ENCODE measurements around the gene ROBO2. TPM values are rescaled to one million over a fixed set of nuclear protein-coding genes. Genes with fewer than 3 reads are reported as not detected.

ROBO2 gene
- total RNA-seq, 1 donor from 2014 or later, result 2.9 TPM

GRCh38 chr3:77427528-77427927 is 387.6 kb downstream of the ROBO2 start:
- no peaks in the 10 kb centered on the region for H3K36me3 ChIP-seq
- no peak overlapping the region for H3K27ac ChIP-seq
- H3K27me3 ChIP-seq, result no peaks in the 10 kb centered on the region
- no peaks in the 10 kb centered on the region for H3K4me1 ChIP-seq
- no peak for TF ChIP-seq CTCF (IDR thresholded peaks at IDR 0.05)
- no peak for DNase-seq (ENCODE audit: low spot score in 2 of 2)
- H3K4me3 ChIP-seq, result no peak overlapping the region
- H3K9me3 ChIP-seq, result no peaks in the 10 kb centered on the region
- intact Hi-C loops (cut with DNase I), result no loop called here

DNA sequence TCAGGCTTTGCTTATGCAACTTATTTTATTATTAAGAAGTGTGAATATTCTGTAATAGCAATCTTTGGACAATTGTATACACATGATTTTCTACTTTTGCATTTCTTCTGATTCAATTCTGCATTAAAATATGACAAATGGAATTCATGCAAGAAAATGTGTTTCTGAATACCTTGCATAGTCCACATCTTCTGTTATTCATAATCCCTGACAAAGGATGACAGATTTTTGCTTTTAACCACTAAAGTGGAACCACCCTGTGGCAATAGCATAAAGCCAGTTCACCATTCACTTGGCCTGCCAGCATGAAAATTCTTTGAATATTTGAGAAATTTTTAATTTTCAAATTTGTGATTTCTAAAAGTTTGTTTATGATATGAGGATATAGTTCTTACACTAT is 397.0 kb downstream of the ROBO2 start:
- Histone ChIP-seq H3K4me1 (no peaks in the 10 kb centered on the region), H3K4me3 (no peak overlapping the region), H3K9me3 (no peaks in the 10 kb centered on the region), H3K27ac (no peak overlapping the region), H3K27me3 (no peaks in the 10 kb centered on the region), H3K36me3 (no peaks in the 10 kb centered on the region)
- intact Hi-C loops (cut with DNase I), result no loop called here
- no peak for TF ChIP-seq CTCF (IDR thresholded peaks at IDR 0.05)
- no peak for DNase-seq (ENCODE audit: low spot score in 2 of 2)

DNA sequence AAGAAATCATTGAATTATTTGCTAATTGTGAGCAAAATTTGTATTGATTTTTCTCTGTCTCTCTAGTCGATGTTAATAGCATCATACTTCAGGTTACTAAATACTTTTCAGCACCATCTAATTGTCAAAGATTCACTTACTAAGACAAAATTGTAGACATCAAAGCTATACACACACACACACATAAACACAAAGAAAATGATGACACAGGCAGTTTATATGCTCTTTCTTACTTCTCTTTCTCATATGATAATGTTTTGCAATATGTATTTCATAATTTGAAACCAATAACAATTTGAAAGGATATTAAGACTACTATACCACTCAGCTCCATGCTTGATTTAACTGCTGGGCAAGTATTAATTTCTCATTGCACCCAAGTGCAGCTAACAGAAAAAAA is 406.2 kb downstream of the ROBO2 start:
- H3K36me3 ChIP-seq, result no peaks in the 10 kb centered on the region
- no peak for TF ChIP-seq CTCF (IDR thresholded peaks at IDR 0.05)
- no peak overlapping the region for H3K4me3 ChIP-seq
- H3K9me3 ChIP-seq, result no peaks in the 10 kb centered on the region
- intact Hi-C loops (cut with DNase I), result no loop called here
- H3K27me3 ChIP-seq, result no peaks in the 10 kb centered on the region
- no peak for DNase-seq (ENCODE audit: low spot score in 2 of 2)
- no peaks in the 10 kb centered on the region for H3K4me1 ChIP-seq
- H3K27ac ChIP-seq, result no peak overlapping the region

- Histone ChIP-seq H3K27ac (no peak overlapping the region), H3K27me3 (no peaks in the 10 kb centered on the region), H3K36me3 (no peaks in the 10 kb centered on the region), H3K9me3 (no peaks in the 10 kb centered on the region), H3K4me1 (no peaks in the 10 kb centered on the region), H3K4me3 (no peak overlapping the region)
- DNase-seq (ENCODE audit: low spot score in 2 of 2), result no peak
- no peak for TF ChIP-seq CTCF (IDR thresholded peaks at IDR 0.05)
- intact Hi-C loops (cut with DNase I), result no loop called here
These were observed 406.9 kb downstream of the ROBO2 start for GRCh38 chr3:77446761-77447160.

DNA sequence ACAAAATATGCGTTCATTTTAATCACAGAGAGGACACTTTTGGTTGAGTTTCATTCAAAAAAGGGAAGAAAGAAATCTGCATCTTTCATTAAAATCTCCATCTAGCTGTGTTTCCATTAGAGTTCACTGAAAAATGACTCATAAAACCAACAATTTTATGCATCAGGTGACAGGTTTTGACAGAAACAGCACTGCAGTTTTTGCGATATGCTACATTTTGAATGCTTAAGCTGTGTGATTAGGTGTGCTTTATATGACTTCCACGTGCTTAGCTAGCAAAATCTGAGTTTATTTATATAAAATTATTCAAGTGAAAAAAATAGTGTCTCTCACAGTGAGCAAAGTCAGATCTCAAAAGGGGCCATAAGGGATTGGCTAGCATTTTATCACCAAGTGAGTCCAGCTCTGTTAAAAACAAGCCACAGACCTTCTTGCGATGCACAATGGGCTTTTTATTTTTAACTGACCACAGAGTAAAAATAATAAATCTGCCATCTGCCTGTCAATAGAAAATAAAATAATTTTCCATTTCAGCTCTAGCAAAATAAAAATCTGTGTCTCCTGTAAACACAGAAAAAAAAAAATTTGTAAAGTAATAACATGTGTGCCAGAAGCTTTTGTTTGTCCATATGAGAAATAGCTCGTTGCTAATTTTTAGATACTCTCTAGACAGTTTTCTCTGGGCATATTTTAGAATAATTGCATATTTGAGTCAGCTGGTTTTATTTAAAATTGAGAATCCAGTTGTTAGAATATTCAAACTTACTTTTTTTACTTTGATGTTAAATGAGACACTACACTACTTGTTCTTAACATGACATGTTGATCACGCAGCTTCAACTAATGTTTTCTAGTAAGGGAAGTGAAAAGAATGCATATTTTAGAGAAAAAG is 409.8 kb downstream of the ROBO2 start:
- Histone ChIP-seq H3K27me3 (no peaks in the 10 kb centered on the region), H3K4me3 (no peak overlapping the region), H3K27ac (no peak overlapping the region), H3K36me3 (no peaks in the 10 kb centered on the region), H3K4me1 (no peaks in the 10 kb centered on the region), H3K9me3 (no peaks in the 10 kb centered on the region)
- DNase-seq (ENCODE audit: low spot score in 2 of 2), result no peak
- no peak for TF ChIP-seq CTCF (IDR thresholded peaks at IDR 0.05)
- intact Hi-C loops (cut with DNase I), result no loop called here

All from ascending aorta (tissue), 2 donors.